BLaER1 treated with 17β-estradiol and CSF1 and Interleukin-3, amounts not matched to agents 10 nM and 100 nM (cell line): Measurements from ENCODE around the gene RPS6KA4.
"Not testable (repeated sequence)": the region's sequence is repeated elsewhere in the genome, so short reads cannot be mapped to it uniquely, and the experiment has no call there.

Source experiments
- H3K27ac ChIP-seq, 11 experiments: shearing (Covaris generic); formaldehyde crosslinking; 2 replicates each; pipeline ENCODE4 v1.8.1; 2022
- H3K27me3 ChIP-seq, 11 experiments: shearing (Covaris generic); formaldehyde crosslinking; 2 replicates each; pipeline ENCODE4 v1.8.1; 2022
- H3K36me3 ChIP-seq, 11 experiments: shearing (Covaris generic); formaldehyde crosslinking; 2 replicates each; pipeline ENCODE4 v1.8.1; 2022
- H3K4me1 ChIP-seq, 10 experiments: shearing (Covaris generic); formaldehyde crosslinking; 2 replicates each; pipeline ENCODE4 v1.8.1; 2022
- H3K4me2 ChIP-seq, 11 experiments: shearing (Covaris generic); formaldehyde crosslinking; 2 replicates each; pipeline ENCODE4 v1.8.1; 2022
- H3K4me3 ChIP-seq, 10 experiments: shearing (Covaris generic); formaldehyde crosslinking; 2 replicates each; pipeline ENCODE4 v1.8.1; 2022
- H3K9ac ChIP-seq, 11 experiments: shearing (Covaris generic); formaldehyde crosslinking; 2 replicates each; pipeline ENCODE4 v1.8.1; 2022
- H3K9me3 ChIP-seq, 11 experiments: shearing (Covaris generic); formaldehyde crosslinking; replicated peaks in 1 of 11; 2 replicates each; pipeline ENCODE4 v1.8.1; 2022
- H4K20me1 ChIP-seq, 11 experiments: shearing (Covaris generic); formaldehyde crosslinking; 2 replicates each; pipeline ENCODE4 v1.8.1; 2022
- Cebpa-rat ChIP-seq, 11 experiments: shearing (Covaris generic); IDR thresholded peaks; 2 replicates each; pipeline ENCODE4 v1.8.1; 2022

The RPS6KA4 gene

DNA sequence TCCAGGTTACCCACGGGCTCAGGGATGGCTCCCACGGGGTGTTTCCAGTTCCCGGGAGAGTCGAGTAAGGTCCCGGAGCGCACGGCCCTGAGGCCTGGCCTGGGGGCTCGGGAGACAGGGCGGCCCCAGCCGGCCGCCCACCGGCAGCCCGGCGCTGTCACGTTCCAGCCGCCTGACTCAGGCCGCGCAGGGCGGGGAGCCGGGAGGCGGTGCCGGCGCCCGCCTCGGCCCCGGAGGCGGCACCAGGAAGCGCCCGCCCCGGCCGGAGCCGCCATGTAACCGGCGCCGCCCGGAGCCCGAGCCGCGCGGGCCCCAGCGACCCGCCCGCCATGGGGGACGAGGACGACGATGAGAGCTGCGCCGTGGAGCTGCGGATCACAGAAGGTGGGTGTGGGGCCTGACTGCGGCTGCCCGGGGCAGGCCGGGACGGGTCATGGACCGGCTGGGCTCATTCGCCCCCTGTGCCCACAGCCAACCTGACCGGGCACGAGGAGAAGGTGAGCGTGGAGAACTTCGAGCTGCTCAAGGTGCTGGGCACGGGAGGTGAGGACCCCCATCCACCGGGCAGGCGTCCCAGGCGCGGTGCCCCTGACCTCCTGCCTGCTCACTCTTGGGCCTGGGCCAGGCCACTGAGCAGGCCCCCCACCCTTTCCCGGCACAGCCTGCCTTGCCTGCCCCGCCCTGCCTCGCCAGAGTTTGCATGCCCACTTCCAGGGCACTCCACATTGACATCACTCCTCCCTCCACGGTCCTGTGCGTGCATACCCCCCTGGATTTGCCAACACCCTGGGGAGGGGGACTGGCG, at the start of gene RPS6KA4:
Gene RPS6KA4, plus strand, starts transcription at position 256 of the 805 bp plus-strand sequence. Its CDS starts 74 bp downstream, at position 330.
- Histone ChIP-seq H3K27me3 (no peaks in the 10 kb centered on the region), H3K4me2 (peak within 1 kb of the TSS; percentile 93 to 100 (median 99)), H3K9me3 (no peaks in the 10 kb centered on the region), H3K36me3 (peaks cover 28 to 34% (median 33%) of the 10 kb centered on the region in 11 experiments), H3K4me3 (peak within 1 kb of the TSS; percentile 66 to 88 (median 84)), H3K9ac (peak within 1 kb of the TSS; percentile 73 to 88 (median 84)), H3K27ac (peak within 1 kb of the TSS; percentile 56 to 83 (median 78); a peak in 21 of 22 replicates), H3K4me1 (peaks cover 56 to 80% (median 71%) of the 10 kb centered on the region in 10 experiments), H4K20me1 (peaks cover 0 to 26% (median 15%) of the 10 kb centered on the region in 11 experiments; a peak in 13 of 22 replicates)
- TF ChIP-seq Cebpa-rat (IDR thresholded peaks at IDR 0.05): no peak

DNA sequence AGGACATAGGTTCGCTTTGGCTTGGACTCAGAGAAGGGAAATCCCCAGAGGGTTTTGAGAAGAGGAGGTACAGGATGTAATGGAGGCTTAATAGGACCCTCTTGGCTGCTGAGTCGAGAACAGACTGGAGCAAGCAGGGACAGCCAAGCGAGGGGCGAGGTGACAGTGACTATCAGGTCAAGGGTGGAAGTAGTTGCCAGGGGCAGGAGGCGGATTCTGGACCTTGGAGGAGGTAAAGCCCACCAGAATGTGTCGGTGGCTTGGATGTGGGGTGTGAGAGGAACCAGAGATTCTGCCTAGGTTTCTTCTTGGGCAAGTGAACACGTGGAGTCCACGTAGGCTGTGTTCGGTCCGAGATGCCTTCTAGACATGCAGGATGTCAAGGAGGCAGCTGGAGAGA, 46.0 kb upstream of the RPS6KA4 start:
- Histone ChIP-seq H3K9me3 (no peaks in the 10 kb centered on the region), H3K27ac (peak overlapping the region in 5 of 11 experiments; percentile 8 to 38 (median 36); a peak in 9 of 22 replicates), H4K20me1 (peaks cover 15 to 90% (median 62%) of the 10 kb centered on the region in 11 experiments; a peak in 20 of 22 replicates), H3K36me3 (peaks cover 42 to 83% (median 58%) of the 10 kb centered on the region in 11 experiments), H3K4me3 (no peak overlapping the region), H3K4me1 (peaks cover 14 to 75% (median 41%) of the 10 kb centered on the region in 10 experiments), H3K9ac (peak overlapping the region; percentile 2 to 69 (median 40); a peak in 17 of 22 replicates), H3K27me3 (no peaks in the 10 kb centered on the region), H3K4me2 (peak overlapping the region in 5 of 11 experiments; percentile 20 to 29 (median 26); a peak in 7 of 22 replicates)
- no peak for TF ChIP-seq Cebpa-rat (IDR thresholded peaks at IDR 0.05)

DNA sequence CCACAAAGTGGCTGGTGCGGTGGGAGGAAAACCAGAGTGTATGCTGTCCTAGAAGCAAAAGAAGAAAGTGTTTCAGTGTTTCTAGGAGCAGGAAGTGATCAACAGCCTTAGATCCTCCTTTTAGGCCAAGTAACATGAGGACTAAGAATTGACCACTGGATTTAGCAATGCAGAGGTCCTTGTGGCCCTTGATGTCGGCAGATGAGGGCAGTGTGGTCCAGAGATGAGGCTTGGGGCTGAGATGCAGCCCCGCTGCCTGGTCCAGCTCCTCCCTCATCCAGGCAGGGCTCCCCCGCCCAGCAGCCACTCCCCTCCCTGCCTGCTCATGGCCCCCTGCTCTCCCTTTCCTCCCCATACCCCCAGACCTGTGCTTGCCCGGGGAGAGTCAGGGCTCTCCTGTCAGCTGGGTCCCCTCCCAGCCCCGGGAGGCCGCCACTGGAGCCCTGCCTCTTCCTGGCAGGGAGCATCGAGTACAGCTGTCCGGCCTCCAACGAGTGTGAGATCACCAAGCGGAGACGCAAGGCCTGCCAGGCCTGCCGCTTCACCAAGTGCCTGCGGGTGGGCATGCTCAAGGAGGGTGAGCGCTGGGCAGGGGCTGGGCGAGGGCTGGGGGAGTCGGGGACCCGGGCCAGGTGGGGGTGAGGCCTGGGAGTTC, 45.3 kb upstream of the RPS6KA4 start:
- H3K36me3 ChIP-seq: peaks cover 38 to 78% (median 55%) of the 10 kb centered on the region in 11 experiments
- no peaks in the 10 kb centered on the region for H3K9me3 ChIP-seq
- peak overlapping the region in 6 of 11 experiments; percentile 1 to 38 (median 32); a peak in 6 of 22 replicates for H3K27ac ChIP-seq
- H3K9ac ChIP-seq: peak overlapping the region; percentile 2 to 69 (median 40); a peak in 15 of 22 replicates
- H3K4me3 ChIP-seq: no peak overlapping the region
- H3K4me2 ChIP-seq: peak overlapping the region in 4 of 11 experiments; percentile 20 to 29 (median 26); a peak in 3 of 22 replicates
- no peak for TF ChIP-seq Cebpa-rat (IDR thresholded peaks at IDR 0.05)
- no peaks in the 10 kb centered on the region for H3K27me3 ChIP-seq
- peaks cover 15 to 85% (median 60%) of the 10 kb centered on the region in 11 experiments; a peak in 20 of 22 replicates for H4K20me1 ChIP-seq
- peaks cover 14 to 70% (median 39%) of the 10 kb centered on the region in 10 experiments for H3K4me1 ChIP-seq

DNA sequence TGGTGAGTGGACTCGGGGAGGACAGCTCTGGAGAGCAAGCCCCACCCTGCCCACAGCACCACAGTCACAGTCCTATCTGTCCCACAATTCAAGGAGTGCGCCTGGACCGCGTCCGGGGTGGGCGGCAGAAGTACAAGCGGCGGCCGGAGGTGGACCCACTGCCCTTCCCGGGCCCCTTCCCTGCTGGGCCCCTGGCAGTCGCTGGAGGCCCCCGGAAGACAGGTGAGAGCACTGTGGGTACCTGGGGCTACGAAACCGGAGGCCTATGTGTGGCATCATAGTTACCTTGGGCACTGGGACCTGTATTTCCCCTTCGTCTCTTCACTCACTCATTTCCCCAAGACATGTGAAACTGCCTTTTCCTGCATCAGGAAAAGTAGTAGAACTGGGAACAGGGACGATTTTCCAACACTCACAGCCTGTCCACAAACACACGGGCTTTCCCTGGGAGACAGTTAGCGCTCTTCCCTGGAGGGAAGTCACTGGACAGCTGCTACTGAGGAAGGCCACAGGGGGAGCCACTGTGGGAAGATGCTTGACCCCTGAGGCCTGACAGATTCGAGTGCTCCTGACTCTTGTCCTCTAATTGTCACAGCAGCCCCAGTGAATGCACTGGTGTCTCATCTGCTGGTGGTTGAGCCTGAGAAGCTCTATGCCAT, 44.7 kb upstream of the RPS6KA4 start:
- Histone ChIP-seq H4K20me1 (peaks cover 15 to 78% (median 60%) of the 10 kb centered on the region in 11 experiments; a peak in 20 of 22 replicates), H3K9ac (peak overlapping the region in 7 of 11 experiments; percentile 2 to 61 (median 31); a peak in 7 of 22 replicates), H3K36me3 (peaks cover 38 to 72% (median 55%) of the 10 kb centered on the region in 11 experiments), H3K4me2 (peak overlapping the region in 1 of 11 experiments; percentile 16; a peak in 1 of 22 replicates), H3K27me3 (no peaks in the 10 kb centered on the region), H3K4me3 (no peak overlapping the region), H3K9me3 (no peaks in the 10 kb centered on the region), H3K4me1 (peaks cover 20 to 70% (median 45%) of the 10 kb centered on the region in 10 experiments), H3K27ac (peak overlapping the region in 4 of 11 experiments; percentile 1 to 37 (median 15); a peak in 3 of 22 replicates)
- no peak for TF ChIP-seq Cebpa-rat (IDR thresholded peaks at IDR 0.05)

DNA sequence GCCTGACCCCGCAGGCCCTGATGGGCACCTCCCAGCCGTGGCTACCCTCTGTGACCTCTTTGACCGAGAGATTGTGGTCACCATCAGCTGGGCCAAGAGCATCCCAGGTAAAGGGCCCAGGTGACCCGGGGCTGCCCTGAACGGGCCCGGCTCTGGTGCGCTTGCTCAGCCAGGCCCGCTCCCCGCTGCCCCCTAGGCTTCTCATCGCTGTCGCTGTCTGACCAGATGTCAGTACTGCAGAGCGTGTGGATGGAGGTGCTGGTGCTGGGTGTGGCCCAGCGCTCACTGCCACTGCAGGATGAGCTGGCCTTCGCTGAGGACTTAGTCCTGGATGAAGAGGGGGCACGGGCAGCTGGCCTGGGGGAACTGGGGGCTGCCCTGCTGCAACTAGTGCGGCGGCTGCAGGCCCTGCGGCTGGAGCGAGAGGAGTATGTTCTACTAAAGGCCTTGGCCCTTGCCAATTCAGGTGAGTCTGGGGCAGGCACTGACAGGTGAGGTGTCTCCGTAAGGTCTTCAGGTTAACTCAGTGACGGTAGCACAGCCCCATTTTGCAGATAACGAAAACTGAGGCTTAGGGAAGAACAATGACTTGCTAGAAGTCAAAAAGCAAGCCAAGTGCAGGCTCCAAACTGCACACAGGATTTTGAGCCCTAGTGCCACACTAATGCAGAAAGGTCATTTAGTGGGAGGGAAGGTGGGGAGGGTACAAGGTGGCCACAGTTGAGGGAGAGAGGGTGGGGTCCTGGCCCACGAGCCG, 44.0 kb upstream of the RPS6KA4 start:
- Histone ChIP-seq H3K4me2 (peak overlapping the region in 4 of 11 experiments; percentile 93 to 97 (median 97); a peak in 5 of 22 replicates), H3K4me1 (peaks cover 27 to 70% (median 51%) of the 10 kb centered on the region in 10 experiments)

DNA sequence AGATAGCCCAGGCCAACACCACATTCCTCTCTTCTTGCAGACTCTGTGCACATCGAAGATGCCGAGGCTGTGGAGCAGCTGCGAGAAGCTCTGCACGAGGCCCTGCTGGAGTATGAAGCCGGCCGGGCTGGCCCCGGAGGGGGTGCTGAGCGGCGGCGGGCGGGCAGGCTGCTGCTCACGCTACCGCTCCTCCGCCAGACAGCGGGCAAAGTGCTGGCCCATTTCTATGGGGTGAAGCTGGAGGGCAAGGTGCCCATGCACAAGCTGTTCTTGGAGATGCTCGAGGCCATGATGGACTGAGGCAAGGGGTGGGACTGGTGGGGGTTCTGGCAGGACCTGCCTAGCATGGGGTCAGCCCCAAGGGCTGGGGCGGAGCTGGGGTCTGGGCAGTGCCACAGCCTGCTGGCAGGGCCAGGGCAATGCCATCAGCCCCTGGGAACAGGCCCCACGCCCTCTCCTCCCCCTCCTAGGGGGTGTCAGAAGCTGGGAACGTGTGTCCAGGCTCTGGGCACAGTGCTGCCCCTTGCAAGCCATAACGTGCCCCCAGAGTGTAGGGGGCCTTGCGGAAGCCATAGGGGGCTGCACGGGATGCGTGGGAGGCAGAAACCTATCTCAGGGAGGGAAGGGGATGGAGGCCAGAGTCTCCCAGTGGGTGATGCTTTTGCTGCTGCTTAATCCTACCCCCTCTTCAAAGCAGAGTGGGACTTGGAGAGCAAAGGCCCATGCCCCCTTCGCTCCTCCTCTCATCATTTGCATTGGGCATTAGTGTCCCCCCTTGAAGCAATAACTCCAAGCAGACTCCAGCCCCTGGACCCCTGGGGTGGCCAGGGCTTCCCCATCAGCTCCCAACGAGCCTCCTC, 43.1 kb upstream of the RPS6KA4 start:
- Histone ChIP-seq H3K36me3 (peaks cover 40 to 61% (median 52%) of the 10 kb centered on the region in 11 experiments), H3K4me2 (peak overlapping the region; percentile 86 to 97 (median 94)), H3K9ac (peak overlapping the region; percentile 81 to 94 (median 85); a peak in 21 of 22 replicates), H3K4me3 (peak overlapping the region; percentile 73 to 92 (median 81)), H3K4me1 (peaks cover 25 to 68% (median 49%) of the 10 kb centered on the region in 10 experiments), H4K20me1 (peaks cover 12 to 62% (median 52%) of the 10 kb centered on the region in 11 experiments; a peak in 20 of 22 replicates), H3K27ac (peak overlapping the region in 7 of 11 experiments; percentile 87 to 94 (median 90); a peak in 7 of 22 replicates)
- not testable (repeated sequence) for H3K9me3 ChIP-seq, H3K27me3 ChIP-seq

More for the DNA sequence above, 44.0 kb upstream of the RPS6KA4 start:
- no peak for TF ChIP-seq Cebpa-rat (IDR thresholded peaks at IDR 0.05)
- Histone ChIP-seq H3K36me3 (peaks cover 34 to 65% (median 54%) of the 10 kb centered on the region in 11 experiments), H3K9me3 (no peaks in the 10 kb centered on the region), H3K27ac (no peak overlapping the region), H3K9ac (peak overlapping the region in 3 of 11 experiments; percentile 26 to 31 (median 29); a peak in 5 of 22 replicates), H4K20me1 (peaks cover 15 to 71% (median 60%) of the 10 kb centered on the region in 11 experiments; a peak in 20 of 22 replicates), H3K4me3 (no peak overlapping the region), H3K27me3 (no peaks in the 10 kb centered on the region)
